ACC112 (cell line): ENCODE measurements around the gene ABT1.

Experiments
- H2AFZ ChIP-seq: fragments of 200-600 bp; sonication (generic); one replicate; pipeline ENCODE4 v1.6.0; 2017; ENCODE audit warnings: antibody characterized with exemption, low read length; ENCODE audit not compliant: unreplicated experiment
- H3K27ac ChIP-seq: fragments of 200-600 bp; sonication (generic); 2 replicates; pipeline ENCODE4 v1.5.1; 2014; ENCODE audit warnings: low read depth, mild to moderate bottlenecking, antibody characterized with exemption, low read length, moderate library complexity
- H3K27me3 ChIP-seq: fragments of 200-600 bp; sonication (generic); 2 replicates; pipeline ENCODE4 v1.6.1; 2014; ENCODE audit warnings: mild to moderate bottlenecking, antibody characterized with exemption, low read length, moderate library complexity, mixed read lengths; ENCODE audit not compliant: insufficient read depth
- H3K36me3 ChIP-seq: fragments of 200-600 bp; sonication (generic); 2 replicates; pipeline ENCODE4 v1.6.1; 2016; ENCODE audit warnings: mild to moderate bottlenecking, antibody characterized with exemption, low read length, moderate library complexity, mixed read lengths; ENCODE audit not compliant: insufficient read depth
- H3K4me1 ChIP-seq: fragments of 200-600 bp; sonication (generic); one replicate; pipeline ENCODE4 v1.6.1; 2016; ENCODE audit warnings: low read length, mixed read lengths; ENCODE audit not compliant: insufficient read depth, unreplicated experiment, control insufficient read depth
- H3K4me3 ChIP-seq: fragments of 200-600 bp; sonication (generic); 2 replicates; pipeline ENCODE4 v1.5.1; 2014; ENCODE audit warnings: mild to moderate bottlenecking, low read depth, low read length
- H3K79me2 ChIP-seq: fragments of 200-600 bp; sonication (generic); one replicate; pipeline ENCODE4 v1.6.0; 2016; ENCODE audit warnings: low read length; ENCODE audit not compliant: control insufficient read depth, unreplicated experiment, insufficient read depth

The ABT1 gene

GRCh38 chr6:26604797-26605196 lies 8.0 kb downstream of the ABT1 start:
- H3K4me3 ChIP-seq: no peak overlapping the region
- no peak overlapping the region for H3K27ac ChIP-seq
- H3K36me3 ChIP-seq: 0 out of 2 replicates have a peak, but pooled peaks cover under 1% of the 10 kb centered on the region
- no peaks in the 10 kb centered on the region for H3K27me3 ChIP-seq
- H3K4me1 ChIP-seq: no peaks in the 10 kb centered on the region
- H3K79me2 ChIP-seq: no peaks in the 10 kb centered on the region
- no peak overlapping the region for H2AFZ ChIP-seq

GRCh38 chr6:26607434-26608230 lies 10.9 kb downstream of the ABT1 start:
- Histone ChIP-seq H3K27ac (no peak overlapping the region), H3K79me2 (no peaks in the 10 kb centered on the region), H3K27me3 (peaks cover 10% of the 10 kb centered on the region), H3K4me1 (no peaks in the 10 kb centered on the region), H3K36me3 (no peaks in the 10 kb centered on the region), H2AFZ (peak overlapping the region; percentile 96), H3K4me3 (peak overlapping the region; percentile 80)

- Histone ChIP-seq H3K27me3 (peaks cover 28% of the 10 kb centered on the region), H3K4me3 (no peak overlapping the region), H3K27ac (no peak overlapping the region), H2AFZ (no peak overlapping the region), H3K36me3 (no peaks in the 10 kb centered on the region), H3K79me2 (no peaks in the 10 kb centered on the region), H3K4me1 (peaks cover 6% of the 10 kb centered on the region)
Observed at GRCh38 chr6:26609463-26609862, 12.7 kb downstream of the ABT1 start.

- Histone ChIP-seq H3K4me3 (no peak overlapping the region), H3K27me3 (peaks cover 48% of the 10 kb centered on the region), H3K79me2 (no peaks in the 10 kb centered on the region), H3K27ac (no peak overlapping the region), H3K36me3 (no peaks in the 10 kb centered on the region), H2AFZ (no peak overlapping the region), H3K4me1 (peaks cover 7% of the 10 kb centered on the region)
Observed at GRCh38 chr6:26611599-26611998, 14.8 kb downstream of the ABT1 start.

GRCh38 chr6:26613201-26613600 lies 16.4 kb downstream of the ABT1 start:
- no peak overlapping the region for H3K27ac ChIP-seq
- H3K36me3 ChIP-seq: no peaks in the 10 kb centered on the region
- H2AFZ ChIP-seq: no peak overlapping the region
- H3K4me3 ChIP-seq: peak overlapping the region; percentile 48; the same call in 1 of the 2 replicates
- no peaks in the 10 kb centered on the region for H3K79me2 ChIP-seq
- peaks cover 7% of the 10 kb centered on the region for H3K4me1 ChIP-seq
- peaks cover 57% of the 10 kb centered on the region for H3K27me3 ChIP-seq

GRCh38 chr6:26613689-26614683 lies 17.2 kb downstream of the ABT1 start:
- Histone ChIP-seq H3K4me1 (peaks cover 7% of the 10 kb centered on the region), H3K4me3 (peak overlapping the region; percentile 48), H3K36me3 (no peaks in the 10 kb centered on the region), H3K27me3 (peaks cover 57% of the 10 kb centered on the region), H3K79me2 (no peaks in the 10 kb centered on the region), H2AFZ (no peak overlapping the region), H3K27ac (no peak overlapping the region)

- Histone ChIP-seq H3K79me2 (no peaks in the 10 kb centered on the region), H3K4me3 (no peak overlapping the region), H3K36me3 (no peaks in the 10 kb centered on the region), H3K4me1 (no peaks in the 10 kb centered on the region), H3K27me3 (no peaks in the 10 kb centered on the region; the same call in 1 of the 2 replicates), H2AFZ (no peak overlapping the region), H3K27ac (no peak overlapping the region)
Observed at GRCh38 chr6:26623339-26623859, 26.6 kb downstream of the ABT1 start.

GRCh38 chr6:26624557-26624956 lies 27.8 kb downstream of the ABT1 start:
- H3K36me3 ChIP-seq: no peaks in the 10 kb centered on the region
- no peak overlapping the region for H2AFZ ChIP-seq
- H3K27me3 ChIP-seq: no peaks in the 10 kb centered on the region; the same call in 1 of the 2 replicates
- no peaks in the 10 kb centered on the region for H3K4me1 ChIP-seq
- H3K27ac ChIP-seq: no peak overlapping the region
- no peak overlapping the region for H3K4me3 ChIP-seq
- H3K79me2 ChIP-seq: no peaks in the 10 kb centered on the region

- H3K4me1 ChIP-seq: no peaks in the 10 kb centered on the region
- no peak overlapping the region for H3K4me3 ChIP-seq
- no peak overlapping the region for H2AFZ ChIP-seq
- H3K79me2 ChIP-seq: no peaks in the 10 kb centered on the region
- H3K27ac ChIP-seq: no peak overlapping the region
- no peaks in the 10 kb centered on the region for H3K27me3 ChIP-seq
- no peaks in the 10 kb centered on the region for H3K36me3 ChIP-seq
Observed at GRCh38 chr6:26627843-26628242, 31.1 kb downstream of the ABT1 start.

GRCh38 chr6:26629359-26629758 lies 32.6 kb downstream of the ABT1 start:
- Histone ChIP-seq H3K79me2 (no peaks in the 10 kb centered on the region), H3K4me1 (no peaks in the 10 kb centered on the region), H3K36me3 (peaks cover 11% of the 10 kb centered on the region)

More at GRCh38 chr6:26629359-26629758, 32.6 kb downstream of the ABT1 start:
- Histone ChIP-seq H2AFZ (no peak overlapping the region), H3K27ac (no peak overlapping the region), H3K4me3 (no peak overlapping the region), H3K27me3 (no peaks in the 10 kb centered on the region)
